AG09309 (cell line): ENCODE data around the gene SPNS1.

ENCODE experiments used
- DNase-seq: peaks from one replicate; pipeline ENCODE4 v3.0.0-alpha.2; 2010; ENCODE audit warnings: low read depth
- H3K4me3 ChIP-seq: 2 replicates; pipeline ENCODE4 v1.5.1; 2011; ENCODE audit warnings: mild to moderate bottlenecking, low read depth, low read length, moderate library complexity; ENCODE audit not compliant: control insufficient read depth
- TF ChIP-seq, protein P1 (sequence below): IDR thresholded peaks from 2 replicates; pipeline ENCODE4 v1.5.1; 2011; ENCODE audit warnings: mild to moderate bottlenecking, low read depth, low read length, inconsistent platforms; ENCODE audit not compliant: insufficient read depth, control insufficient read depth; ENCODE audit errors: missing control alignments

The SPNS1 gene

GRCh38 chr16:29025218-29025617, 50.6 kb downstream of the SPNS1 start:
- TF ChIP-seq, protein P1, sequence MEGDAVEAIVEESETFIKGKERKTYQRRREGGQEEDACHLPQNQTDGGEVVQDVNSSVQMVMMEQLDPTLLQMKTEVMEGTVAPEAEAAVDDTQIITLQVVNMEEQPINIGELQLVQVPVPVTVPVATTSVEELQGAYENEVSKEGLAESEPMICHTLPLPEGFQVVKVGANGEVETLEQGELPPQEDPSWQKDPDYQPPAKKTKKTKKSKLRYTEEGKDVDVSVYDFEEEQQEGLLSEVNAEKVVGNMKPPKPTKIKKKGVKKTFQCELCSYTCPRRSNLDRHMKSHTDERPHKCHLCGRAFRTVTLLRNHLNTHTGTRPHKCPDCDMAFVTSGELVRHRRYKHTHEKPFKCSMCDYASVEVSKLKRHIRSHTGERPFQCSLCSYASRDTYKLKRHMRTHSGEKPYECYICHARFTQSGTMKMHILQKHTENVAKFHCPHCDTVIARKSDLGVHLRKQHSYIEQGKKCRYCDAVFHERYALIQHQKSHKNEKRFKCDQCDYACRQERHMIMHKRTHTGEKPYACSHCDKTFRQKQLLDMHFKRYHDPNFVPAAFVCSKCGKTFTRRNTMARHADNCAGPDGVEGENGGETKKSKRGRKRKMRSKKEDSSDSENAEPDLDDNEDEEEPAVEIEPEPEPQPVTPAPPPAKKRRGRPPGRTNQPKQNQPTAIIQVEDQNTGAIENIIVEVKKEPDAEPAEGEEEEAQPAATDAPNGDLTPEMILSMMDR: no peak
- H3K4me3 ChIP-seq: no peak overlapping the region
- DNase-seq: no peak

GRCh38 chr16:29025735-29026134, 51.2 kb downstream of the SPNS1 start:
- no peak overlapping the region for H3K4me3 ChIP-seq
- DNase-seq: no peak
- TF ChIP-seq, protein P1: no peak

- no peak overlapping the region for H3K4me3 ChIP-seq
- TF ChIP-seq, protein P1: no peak
- no peak for DNase-seq
Measured at GRCh38 chr16:29028457-29029167, 54.0 kb downstream of the SPNS1 start.

- H3K4me3 ChIP-seq: no peak overlapping the region
- peak; percentile 73 for DNase-seq
- TF ChIP-seq, protein P1: no peak
Measured at GRCh38 chr16:29029168-29029994, 54.8 kb downstream of the SPNS1 start.

DNA sequence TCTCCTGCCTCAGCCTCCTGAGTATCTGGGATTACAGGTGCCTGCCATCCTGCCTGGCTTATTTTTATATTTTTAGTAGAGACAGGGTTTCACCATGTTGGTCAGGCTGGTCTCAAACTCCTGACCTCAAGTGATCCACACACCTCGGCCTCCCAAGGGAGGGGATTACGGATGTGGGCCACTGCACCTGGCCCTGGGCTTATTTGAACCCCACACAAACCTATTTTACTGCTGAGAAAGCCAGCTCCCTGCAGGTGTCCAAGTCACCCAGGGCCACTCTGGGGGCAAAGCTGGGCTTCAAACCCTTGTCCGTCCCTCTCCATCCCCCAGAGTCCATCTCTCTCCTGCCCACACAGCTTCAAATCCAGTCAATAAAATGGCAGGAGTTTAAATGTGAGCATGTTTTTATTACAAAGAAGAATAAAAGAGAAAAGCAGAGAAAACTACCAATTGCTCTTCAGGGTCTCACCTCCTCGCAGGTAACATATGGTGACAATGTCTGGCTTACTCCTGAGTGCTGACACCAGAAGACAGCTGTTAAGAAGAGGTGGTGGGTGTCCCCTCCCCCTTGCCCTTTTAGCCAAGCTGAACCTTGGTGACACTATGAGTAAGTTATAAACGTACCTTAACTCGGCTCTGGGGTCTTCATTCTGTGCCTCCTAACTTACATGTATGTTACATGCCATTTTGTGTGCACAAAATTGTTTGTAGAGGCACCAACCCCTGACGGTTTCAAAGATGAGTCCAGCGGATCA, 55.7 kb downstream of the SPNS1 start:
- H3K4me3 ChIP-seq: no peak overlapping the region
- DNase-seq: no peak
- TF ChIP-seq, protein P1: no peak
